Measurements from ENCODE around the gene NKIRAS1. TPM values are rescaled to one million over a fixed set of nuclear protein-coding genes. Genes with fewer than 3 reads are reported as not detected.

The NKIRAS1 gene
- total RNA-seq, 1 donor = 11.9 TPM

- no peak for TF ChIP-seq CTCF (IDR thresholded peaks at IDR 0.05; ENCODE audit: extremely low read depth, low read depth, low read length)
- H3K27me3 ChIP-seq (ENCODE audit: insufficient read depth, low read length) = no peaks in the 10 kb centered on the region
- no peak overlapping the region for H3K4me2 ChIP-seq (ENCODE audit: insufficient read depth, low read length)
- no peak overlapping the region for H3K4me3 ChIP-seq (ENCODE audit: insufficient read depth, low read length)
- no peaks in the 10 kb centered on the region for H3K79me2 ChIP-seq (ENCODE audit: insufficient read depth, low read length)
- peaks cover 8% of the 10 kb centered on the region for H3K4me1 ChIP-seq (ENCODE audit: insufficient read depth, low read length)
- H4K20me1 ChIP-seq (ENCODE audit: insufficient read depth, low read length) = peaks cover under 1% of the 10 kb centered on the region
- H3K27ac ChIP-seq (ENCODE audit: low read depth, low read length) = no peak overlapping the region
- H3K9me3 ChIP-seq (ENCODE audit: low read depth, low read length) = no peaks in the 10 kb centered on the region
- no peak for DNase-seq (ENCODE audit: insufficient read length, low spot score, missing footprints)
- H2AFZ ChIP-seq (ENCODE audit: low read length) = no peak overlapping the region
- H3K36me3 ChIP-seq (ENCODE audit: insufficient read depth, low read length) = no peaks in the 10 kb centered on the region
Measured at GRCh38 chr3:23926246-23926645, 9.5 kb upstream of the NKIRAS1 start.

GRCh38 chr3:23923786-23924185 lies 7.0 kb upstream of the NKIRAS1 start:
- Histone ChIP-seq H3K36me3 (ENCODE audit: insufficient read depth, low read length) (peaks cover 15% of the 10 kb centered on the region), H3K9me3 (ENCODE audit: low read depth, low read length) (no peaks in the 10 kb centered on the region), H3K4me1 (ENCODE audit: insufficient read depth, low read length) (peaks cover 11% of the 10 kb centered on the region), H3K4me3 (ENCODE audit: insufficient read depth, low read length) (no peak overlapping the region), H4K20me1 (ENCODE audit: insufficient read depth, low read length) (peaks cover 22% of the 10 kb centered on the region), H3K79me2 (ENCODE audit: insufficient read depth, low read length) (peaks cover 2% of the 10 kb centered on the region), H3K4me2 (ENCODE audit: insufficient read depth, low read length) (no peak overlapping the region), H3K27ac (ENCODE audit: low read depth, low read length) (no peak overlapping the region), H2AFZ (ENCODE audit: low read length) (no peak overlapping the region), H3K27me3 (ENCODE audit: insufficient read depth, low read length) (no peaks in the 10 kb centered on the region)
- no peak for TF ChIP-seq CTCF (IDR thresholded peaks at IDR 0.05; ENCODE audit: extremely low read depth, low read depth, low read length)
- no peak for DNase-seq (ENCODE audit: insufficient read length, low spot score, missing footprints)

GRCh38 chr3:23921052-23921511 lies 4.3 kb upstream of the NKIRAS1 start:
- Histone ChIP-seq H3K27me3 (ENCODE audit: insufficient read depth, low read length) (no peaks in the 10 kb centered on the region), H3K4me3 (ENCODE audit: insufficient read depth, low read length) (no peak overlapping the region), H2AFZ (ENCODE audit: low read length) (no peak overlapping the region), H4K20me1 (ENCODE audit: insufficient read depth, low read length) (peaks cover 40% of the 10 kb centered on the region), H3K27ac (ENCODE audit: low read depth, low read length) (no peak overlapping the region), H3K4me1 (ENCODE audit: insufficient read depth, low read length) (peaks cover 17% of the 10 kb centered on the region), H3K79me2 (ENCODE audit: insufficient read depth, low read length) (peaks cover 25% of the 10 kb centered on the region), H3K9me3 (ENCODE audit: low read depth, low read length) (no peaks in the 10 kb centered on the region), H3K36me3 (ENCODE audit: insufficient read depth, low read length) (peaks cover 27% of the 10 kb centered on the region), H3K4me2 (ENCODE audit: insufficient read depth, low read length) (no peak overlapping the region)
- DNase-seq (ENCODE audit: insufficient read length, low spot score, missing footprints) = no peak
- TF ChIP-seq CTCF (IDR thresholded peaks at IDR 0.05; ENCODE audit: extremely low read depth, low read depth, low read length) = no peak

- Histone ChIP-seq H3K4me2 (ENCODE audit: insufficient read depth, low read length) (peak overlapping the region; percentile 6), H3K36me3 (ENCODE audit: insufficient read depth, low read length) (peaks cover 27% of the 10 kb centered on the region), H3K4me3 (ENCODE audit: insufficient read depth, low read length) (no peak overlapping the region)
Measured at GRCh38 chr3:23920151-23920655, 3.4 kb upstream of the NKIRAS1 start.

More at GRCh38 chr3:23920151-23920655, 3.4 kb upstream of the NKIRAS1 start:
- no peak for TF ChIP-seq CTCF (IDR thresholded peaks at IDR 0.05; ENCODE audit: extremely low read depth, low read depth, low read length)
- no peaks in the 10 kb centered on the region for H3K9me3 ChIP-seq (ENCODE audit: low read depth, low read length)
- H3K79me2 ChIP-seq (ENCODE audit: insufficient read depth, low read length) = peaks cover 30% of the 10 kb centered on the region
- no peak for DNase-seq (ENCODE audit: insufficient read length, low spot score, missing footprints)
- no peak overlapping the region for H2AFZ ChIP-seq (ENCODE audit: low read length)
- H3K27ac ChIP-seq (ENCODE audit: low read depth, low read length) = no peak overlapping the region
- no peaks in the 10 kb centered on the region for H3K27me3 ChIP-seq (ENCODE audit: insufficient read depth, low read length)
- peaks cover 40% of the 10 kb centered on the region for H4K20me1 ChIP-seq (ENCODE audit: insufficient read depth, low read length)
- peaks cover 25% of the 10 kb centered on the region for H3K4me1 ChIP-seq (ENCODE audit: insufficient read depth, low read length)

Data from osteoblast (primary cell).